NK-92 (cell line): Measurements from ENCODE around the gene DSP.

ENCODE experiments used
- DNase-seq: peaks from one replicate; lab custom pipeline; 2025; ENCODE audit not compliant: unreplicated experiment; lab: John Stamatoyannopoulos, UW

DSP gene

GRCh38 chr6:7559196-7559595 lies 17.7 kb downstream of the DSP start:
- no peak for DNase-seq

GRCh38 chr6:7559651-7560385 lies 18.3 kb downstream of the DSP start:
- no peak for DNase-seq

GRCh38 chr6:7561153-7561964 lies 19.9 kb downstream of the DSP start:
- no peak for DNase-seq

GRCh38 chr6:7562769-7563168 lies 21.3 kb downstream of the DSP start:
- DNase-seq: no peak

GRCh38 chr6:7566107-7566506 lies 24.6 kb downstream of the DSP start:
- DNase-seq: no peak

- DNase-seq: no peak
Measured at GRCh38 chr6:7566617-7567173, 25.2 kb downstream of the DSP start.

GRCh38 chr6:7568021-7568420 lies 26.6 kb downstream of the DSP start:
- no peak for DNase-seq

- no peak for DNase-seq
Measured at GRCh38 chr6:7569082-7569481, 27.6 kb downstream of the DSP start.

- DNase-seq: no peak
Measured at GRCh38 chr6:7572213-7572943, 30.9 kb downstream of the DSP start.

GRCh38 chr6:7574500-7574899 lies 33.0 kb downstream of the DSP start:
- no peak for DNase-seq

- no peak for DNase-seq
Measured at GRCh38 chr6:7578516-7578915, 37.0 kb downstream of the DSP start.

- no peak for DNase-seq
Measured at GRCh38 chr6:7578931-7579330, 37.5 kb downstream of the DSP start.

- DNase-seq: no peak
Measured at GRCh38 chr6:7579851-7580250, 38.4 kb downstream of the DSP start.

- no peak for DNase-seq
Measured at GRCh38 chr6:7580537-7580926, 39.1 kb downstream of the DSP start.

- no peak for DNase-seq
Measured at GRCh38 chr6:7580927-7581618, 39.6 kb downstream of the DSP start.

- no peak for DNase-seq
Measured at GRCh38 chr6:7585287-7585930, 43.9 kb downstream of the DSP start.

GRCh38 chr6:7587631-7588100 lies 46.2 kb downstream of the DSP start:
- DNase-seq: no peak

- no peak for DNase-seq
Measured at GRCh38 chr6:7588506-7588905, 47.0 kb downstream of the DSP start.

GRCh38 chr6:7589221-7589620 lies 47.8 kb downstream of the DSP start:
- no peak for DNase-seq
